ENCODE results near the gene GFOD1.

GFOD1 gene

GRCh38 chr6:13488896-13489237 lies 1.5 kb upstream of the GFOD1 start:
- DNase-seq (ENCODE audit: low spot score) = no peak
- H3K27ac ChIP-seq (replicated peaks; ENCODE audit: low read length) = no peak overlapping the region
- H2BK5ac ChIP-seq (ENCODE audit: low read length) = no peak overlapping the region
- H3K4me2 ChIP-seq (ENCODE audit: insufficient read depth, low read length, poor library complexity, severe bottlenecking) = no peak overlapping the region
- H3K18ac ChIP-seq (ENCODE audit: low read length) = peak overlapping the region; percentile 7
- H3K9me3 ChIP-seq (replicated peaks in 1 of 2; ENCODE audit: control insufficient read depth in 2 of 2, insufficient read depth in 1 of 2, low read depth in 1 of 2, low read length in 2 of 2) = peaks cover 0 to 2% of the 10 kb centered on the region in 2 donors
- H3K4ac ChIP-seq (ENCODE audit: low read length) = no peak overlapping the region
- H3K27me3 ChIP-seq (ENCODE audit: control insufficient read depth in 3 of 3, insufficient read depth in 3 of 3, low read depth in 1 of 3, low read length in 3 of 3) = peaks cover 2 to 21% (median 20%) of the 10 kb centered on the region in 3 experiments
- no peak overlapping the region for H3K14ac ChIP-seq (ENCODE audit: low read length)
- no peaks in the 10 kb centered on the region for H3K79me1 ChIP-seq (ENCODE audit: low read depth, low read length)
- no peak overlapping the region for H3K23ac ChIP-seq (ENCODE audit: low read depth, low read length, poor library complexity)
- H3K9ac ChIP-seq (ENCODE audit: low read depth, low read length, poor library complexity) = no peak overlapping the region
- H2AFZ ChIP-seq (ENCODE audit: low read length) = no peak overlapping the region
- no peak overlapping the region for H2AK5ac ChIP-seq (ENCODE audit: low read depth, low read length)
- no CpG with 5 or more reads among the region's 8 CpGs for WGBS, 2 donors (ENCODE audit: extremely low coverage in 2 of 2, insufficient read length in 2 of 2, insufficient replicate concordance in 1 of 2)
- peaks cover 8 to 11% of the 10 kb centered on the region in 2 donors for H3K4me1 ChIP-seq (ENCODE audit: control insufficient read depth in 2 of 2, insufficient read depth in 1 of 2, low read depth in 1 of 2, low read length in 2 of 2)
- H3K36me3 ChIP-seq (replicated peaks in 1 of 2; ENCODE audit: control insufficient read depth in 2 of 2, insufficient read depth in 2 of 2, low read length in 2 of 2) = no peaks in the 10 kb centered on the region
- no peak overlapping the region for H2BK12ac ChIP-seq (ENCODE audit: low read length)
- no peak overlapping the region for H2BK120ac ChIP-seq (ENCODE audit: low read depth, low read length)
- no peak overlapping the region for H4K8ac ChIP-seq (ENCODE audit: low read depth, low read length)
- H2BK15ac ChIP-seq (ENCODE audit: low read length) = no peak overlapping the region
- no peak overlapping the region for H3K4me3 ChIP-seq (ENCODE audit: low read length in 2 of 2)
- no peak overlapping the region for H4K91ac ChIP-seq (ENCODE audit: low read depth, low read length, poor library complexity)

GRCh38 chr6:13488015-13488895 lies 855 bp upstream of the GFOD1 start:
- peaks cover 7 to 8% of the 10 kb centered on the region in 2 donors for H3K4me1 ChIP-seq (ENCODE audit: control insufficient read depth in 2 of 2, insufficient read depth in 1 of 2, low read depth in 1 of 2, low read length in 2 of 2)
- H2BK5ac ChIP-seq (ENCODE audit: low read length) = no peak overlapping the region
- peak overlapping the region; percentile 98 for H2AFZ ChIP-seq (ENCODE audit: low read length)
- H3K4me2 ChIP-seq (ENCODE audit: insufficient read depth, low read length, poor library complexity, severe bottlenecking) = peak overlapping the region; percentile 100
- H3K18ac ChIP-seq (ENCODE audit: low read length) = peak overlapping the region; percentile 87
- peak overlapping the region; percentile 94 for H2AK5ac ChIP-seq (ENCODE audit: low read depth, low read length)
- H3K9ac ChIP-seq (ENCODE audit: low read depth, low read length, poor library complexity) = peak overlapping the region; percentile 63
- H3K27me3 ChIP-seq (ENCODE audit: control insufficient read depth in 3 of 3, insufficient read depth in 3 of 3, low read depth in 1 of 3, low read length in 3 of 3) = peaks cover 2 to 24% (median 20%) of the 10 kb centered on the region in 3 experiments
- H3K27ac ChIP-seq (replicated peaks; ENCODE audit: low read length) = no peak overlapping the region
- H4K8ac ChIP-seq (ENCODE audit: low read depth, low read length) = no peak overlapping the region
- H3K23ac ChIP-seq (ENCODE audit: low read depth, low read length, poor library complexity) = peak overlapping the region; percentile 38
- H2BK12ac ChIP-seq (ENCODE audit: low read length) = peak overlapping the region; percentile 76
- no peak overlapping the region for H3K4ac ChIP-seq (ENCODE audit: low read length)
- no peaks in the 10 kb centered on the region for H3K79me1 ChIP-seq (ENCODE audit: low read depth, low read length)
- H3K4me3 ChIP-seq (ENCODE audit: low read length in 2 of 2) = peak overlapping the region; percentile 60 to 78
- no peak overlapping the region for H4K91ac ChIP-seq (ENCODE audit: low read depth, low read length, poor library complexity)
- WGBS, 2 donors (ENCODE audit: extremely low coverage in 2 of 2, insufficient read length in 2 of 2, insufficient replicate concordance in 1 of 2) = no CpG with 5 or more reads among the region's 57 CpGs
- no peak overlapping the region for H3K14ac ChIP-seq (ENCODE audit: low read length)
- no peaks in the 10 kb centered on the region for H3K36me3 ChIP-seq (replicated peaks in 1 of 2; ENCODE audit: control insufficient read depth in 2 of 2, insufficient read depth in 2 of 2, low read length in 2 of 2)
- H3K9me3 ChIP-seq (replicated peaks in 1 of 2; ENCODE audit: control insufficient read depth in 2 of 2, insufficient read depth in 1 of 2, low read depth in 1 of 2, low read length in 2 of 2) = peaks cover 0 to 2% of the 10 kb centered on the region in 2 donors
- no peak overlapping the region for H2BK120ac ChIP-seq (ENCODE audit: low read depth, low read length)
- no peak for DNase-seq (ENCODE audit: low spot score)
- H2BK15ac ChIP-seq (ENCODE audit: low read length) = peak overlapping the region; percentile 32

DNA sequence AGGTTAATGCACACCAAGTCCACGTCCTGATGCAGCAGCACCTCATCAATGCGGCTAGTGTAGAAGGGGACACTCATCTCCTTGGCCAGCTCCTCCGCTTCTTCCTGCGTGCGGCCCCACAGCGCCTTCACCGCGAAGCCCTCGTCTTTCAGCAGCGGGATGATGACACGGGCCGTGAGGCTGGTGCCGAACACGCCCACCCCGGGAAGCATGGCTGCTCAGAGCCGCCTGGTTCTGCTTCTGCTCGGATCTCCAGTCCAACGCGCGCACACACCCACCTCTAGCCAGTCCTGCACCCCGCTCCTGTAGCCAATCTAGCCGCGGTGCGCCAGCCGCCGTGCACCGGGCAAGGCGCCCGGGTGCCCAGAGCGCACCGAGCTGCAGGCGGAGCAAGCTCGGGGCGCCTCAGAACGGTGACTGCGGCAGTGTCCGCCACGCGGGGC lies 700 bp downstream of the GFOD1 start:
- Histone ChIP-seq H2BK5ac (ENCODE audit: low read length) (no peak overlapping the region), H3K36me3 (replicated peaks in 1 of 2; ENCODE audit: control insufficient read depth in 2 of 2, insufficient read depth in 2 of 2, low read length in 2 of 2) (no peaks in the 10 kb centered on the region), H2BK12ac (ENCODE audit: low read length) (no peak overlapping the region), H3K4me1 (ENCODE audit: control insufficient read depth in 2 of 2, insufficient read depth in 1 of 2, low read depth in 1 of 2, low read length in 2 of 2) (peaks cover 7 to 8% of the 10 kb centered on the region in 2 donors), H2AFZ (ENCODE audit: low read length) (peak overlapping the region; percentile 98), H3K9ac (ENCODE audit: low read depth, low read length, poor library complexity) (peak overlapping the region; percentile 86), H3K14ac (ENCODE audit: low read length) (peak overlapping the region; percentile 73), H3K79me1 (ENCODE audit: low read depth, low read length) (no peaks in the 10 kb centered on the region), H3K4ac (ENCODE audit: low read length) (no peak overlapping the region), H3K18ac (ENCODE audit: low read length) (peak overlapping the region; percentile 81), H3K4me2 (ENCODE audit: insufficient read depth, low read length, poor library complexity, severe bottlenecking) (peak overlapping the region; percentile 100), H2BK15ac (ENCODE audit: low read length) (peak overlapping the region; percentile 42), H2AK5ac (ENCODE audit: low read depth, low read length) (no peak overlapping the region), H3K27me3 (ENCODE audit: control insufficient read depth in 3 of 3, insufficient read depth in 3 of 3, low read depth in 1 of 3, low read length in 3 of 3) (peaks cover 2 to 24% (median 20%) of the 10 kb centered on the region in 3 experiments), H4K91ac (ENCODE audit: low read depth, low read length, poor library complexity) (no peak overlapping the region), H3K4me3 (ENCODE audit: low read length in 2 of 2) (peak overlapping the region; percentile 60 to 84), H3K27ac (replicated peaks; ENCODE audit: low read length) (no peak overlapping the region), H3K23ac (ENCODE audit: low read depth, low read length, poor library complexity) (peak overlapping the region; percentile 77), H4K8ac (ENCODE audit: low read depth, low read length) (no peak overlapping the region), H2BK120ac (ENCODE audit: low read depth, low read length) (no peak overlapping the region), H3K9me3 (replicated peaks in 1 of 2; ENCODE audit: control insufficient read depth in 2 of 2, insufficient read depth in 1 of 2, low read depth in 1 of 2, low read length in 2 of 2) (peaks cover 0 to 2% of the 10 kb centered on the region in 2 donors)
- no CpG with 5 or more reads among the region's 39 CpGs for WGBS, 2 donors (ENCODE audit: extremely low coverage in 2 of 2, insufficient read length in 2 of 2, insufficient replicate concordance in 1 of 2)
- peak; percentile 37 for DNase-seq (ENCODE audit: low spot score)

DNA sequence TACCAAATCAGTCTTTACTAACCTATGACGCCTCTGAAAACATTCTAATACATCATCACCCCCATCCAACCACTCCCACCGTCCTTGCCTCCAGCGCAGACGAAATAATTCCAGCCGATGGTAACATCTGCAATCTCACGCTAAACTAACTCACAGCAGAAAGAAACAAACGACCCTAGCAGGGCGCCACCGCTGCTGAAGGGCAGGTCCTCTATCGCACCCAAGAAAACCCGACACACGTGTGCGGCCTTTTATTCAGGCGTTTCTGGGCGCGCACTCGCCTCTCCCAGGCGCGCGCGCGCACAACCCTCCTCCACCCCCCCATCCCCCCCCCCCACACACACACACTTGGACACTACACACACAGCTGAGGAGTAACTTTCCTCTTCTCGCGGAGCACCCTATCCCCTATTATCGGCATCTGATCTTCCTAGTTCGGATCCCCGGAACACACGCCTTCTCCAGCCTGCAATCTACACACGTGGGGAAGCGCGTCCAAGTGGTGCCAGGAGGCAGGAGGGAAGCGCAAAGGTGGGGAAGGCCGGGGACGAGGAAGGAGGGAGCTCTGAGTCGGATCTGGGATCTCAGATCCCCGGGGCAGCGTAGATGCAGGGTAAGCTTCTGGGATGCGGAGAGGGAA lies 1.4 kb downstream of the GFOD1 start:
- Histone ChIP-seq H3K18ac (ENCODE audit: low read length) (no peak overlapping the region), H3K4me1 (ENCODE audit: control insufficient read depth in 2 of 2, insufficient read depth in 1 of 2, low read depth in 1 of 2, low read length in 2 of 2) (peaks cover 7 to 8% of the 10 kb centered on the region in 2 donors), H3K4me3 (ENCODE audit: low read length in 2 of 2) (peak overlapping the region; percentile 60 to 84), H2AFZ (ENCODE audit: low read length) (peak overlapping the region; percentile 98), H3K4me2 (ENCODE audit: insufficient read depth, low read length, poor library complexity, severe bottlenecking) (peak overlapping the region; percentile 100), H3K4ac (ENCODE audit: low read length) (no peak overlapping the region), H2BK5ac (ENCODE audit: low read length) (no peak overlapping the region), H3K27ac (replicated peaks; ENCODE audit: low read length) (no peak overlapping the region), H3K14ac (ENCODE audit: low read length) (no peak overlapping the region), H2BK12ac (ENCODE audit: low read length) (no peak overlapping the region), H3K23ac (ENCODE audit: low read depth, low read length, poor library complexity) (peak overlapping the region; percentile 77), H3K9ac (ENCODE audit: low read depth, low read length, poor library complexity) (peak overlapping the region; percentile 86), H3K27me3 (ENCODE audit: control insufficient read depth in 3 of 3, insufficient read depth in 3 of 3, low read depth in 1 of 3, low read length in 3 of 3) (peaks cover 2 to 24% (median 20%) of the 10 kb centered on the region in 3 experiments), H3K9me3 (replicated peaks in 1 of 2; ENCODE audit: control insufficient read depth in 2 of 2, insufficient read depth in 1 of 2, low read depth in 1 of 2, low read length in 2 of 2) (peaks cover 0 to 2% of the 10 kb centered on the region in 2 donors), H3K36me3 (replicated peaks in 1 of 2; ENCODE audit: control insufficient read depth in 2 of 2, insufficient read depth in 2 of 2, low read length in 2 of 2) (no peaks in the 10 kb centered on the region), H2BK120ac (ENCODE audit: low read depth, low read length) (no peak overlapping the region), H3K79me1 (ENCODE audit: low read depth, low read length) (peaks cover 2% of the 10 kb centered on the region), H2BK15ac (ENCODE audit: low read length) (no peak overlapping the region), H2AK5ac (ENCODE audit: low read depth, low read length) (no peak overlapping the region), H4K8ac (ENCODE audit: low read depth, low read length) (no peak overlapping the region), H4K91ac (ENCODE audit: low read depth, low read length, poor library complexity) (no peak overlapping the region)
- peak; percentile 35 for DNase-seq (ENCODE audit: low spot score)
- no CpG with 5 or more reads among the region's 38 CpGs for WGBS, 2 donors (ENCODE audit: extremely low coverage in 2 of 2, insufficient read length in 2 of 2, insufficient replicate concordance in 1 of 2)

All from neuronal stem cell (in vitro differentiated cells).